A673 (cell line): ENCODE measurements around the gene DYRK1A.

ENCODE experiments used
- CTCF ChIP-seq: fragments of 300-800, 200-600 bp; sonication (generic); conservative IDR thresholded peaks from 2 replicates; pipeline ENCODE4 v1.5.1; 2017; ENCODE audit warnings: low read depth, mild to moderate bottlenecking, antibody characterized with exemption, low read length, moderate library complexity, mixed read lengths
- EZH2 ChIP-seq: fragments of 200-600 bp; sonication (generic); IDR thresholded peaks from 2 replicates; pipeline ENCODE4 v1.6.1; 2017; ENCODE audit warnings: borderline replicate concordance, low read depth, mild to moderate bottlenecking, mixed read lengths, antibody characterized with exemption, low read length; ENCODE audit not compliant: poor library complexity, severe bottlenecking

GRCh38 chr21:37339552-37339939 is 27.0 kb upstream of the DYRK1A start:
- TF ChIP-seq CTCF (no peak), EZH2 (no peak)
